A673 (cell line): ENCODE data around the gene KLKB1.

Experiments used
- CTCF ChIP-seq: fragments of 300-800, 200-600 bp; sonication (generic); conservative IDR thresholded peaks from 2 replicates; pipeline ENCODE4 v1.5.1; 2017; ENCODE audit warnings: low read depth, mild to moderate bottlenecking, antibody characterized with exemption, low read length, moderate library complexity, mixed read lengths
- EZH2 ChIP-seq: fragments of 200-600 bp; sonication (generic); IDR thresholded peaks from 2 replicates; pipeline ENCODE4 v1.6.1; 2017; ENCODE audit warnings: borderline replicate concordance, low read depth, mild to moderate bottlenecking, mixed read lengths, antibody characterized with exemption, low read length; ENCODE audit not compliant: poor library complexity, severe bottlenecking

DNA sequence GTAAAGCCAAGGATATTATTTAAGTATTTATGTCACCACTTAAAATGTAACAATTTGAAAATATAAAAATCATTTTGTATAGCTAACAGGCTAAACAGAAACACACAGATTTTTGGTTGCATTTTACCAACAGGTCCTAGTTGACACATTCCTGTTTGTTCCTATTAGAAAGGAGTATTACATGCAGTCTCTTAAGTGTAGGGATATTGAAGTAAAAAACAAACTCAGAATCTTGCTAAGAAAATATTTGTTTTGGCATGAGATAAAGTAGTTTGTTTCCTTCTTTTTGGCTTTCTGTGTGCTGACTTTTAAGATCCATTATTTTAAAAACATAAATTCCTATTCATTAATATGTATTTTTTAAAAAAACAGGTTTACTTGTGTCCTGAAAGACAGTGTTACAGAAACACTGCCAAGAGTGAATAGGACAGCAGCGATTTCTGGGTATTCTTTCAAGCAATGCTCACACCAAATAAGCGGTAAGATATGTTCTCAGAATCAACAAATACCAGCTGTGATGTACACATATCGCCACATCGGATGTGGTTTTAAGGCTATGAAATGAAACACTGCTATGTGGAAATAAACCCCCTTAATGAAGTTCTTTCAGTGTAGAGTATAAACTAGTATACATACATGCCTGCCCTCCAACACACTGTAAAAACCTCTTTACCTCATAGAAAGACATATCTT, 45.5 kb downstream of the KLKB1 start:
- TF ChIP-seq CTCF (no peak), EZH2 (no peak)
